ENCODE measurements around the gene CD22. TPM values are rescaled to one million over a fixed set of nuclear protein-coding genes. Genes with fewer than 3 reads are reported as not detected.

Gene CD22
- total RNA-seq, 4 donors from 2014 or later, result 2.7 to 5.6 (median 4.9) TPM

GRCh38 chr19:35337097-35337983 is 8.4 kb downstream of the CD22 start:
- no peaks in the 10 kb centered on the region for H3K9me3 ChIP-seq
- no peaks in the 10 kb centered on the region for H3K36me3 ChIP-seq
- 70 to 86% methylated on average over 13 to 15 of the region's 25 CpGs for WGBS, 2 donors (ENCODE audit: low coverage in 1 of 2)
- no peak overlapping the region for H3K4me3 ChIP-seq
- H3K27me3 ChIP-seq, result peaks cover 54% of the 10 kb centered on the region
- no peak overlapping the region for H3K27ac ChIP-seq
- TF ChIP-seq EP300 (IDR thresholded peaks at IDR 0.05), result no peak
- no peak for TF ChIP-seq POLR2AphosphoS5 (IDR thresholded peaks at IDR 0.05)
- no peak for TF ChIP-seq CTCF (IDR thresholded peaks at IDR 0.05)
- no peak for TF ChIP-seq POLR2A (IDR thresholded peaks at IDR 0.05)
- no peak for ATAC-seq
- H3K4me1 ChIP-seq, result no peaks in the 10 kb centered on the region

- Histone ChIP-seq H3K9me3 (no peaks in the 10 kb centered on the region), H3K27ac (no peak overlapping the region), H3K4me3 (no peak overlapping the region), H3K4me1 (no peaks in the 10 kb centered on the region), H3K36me3 (no peaks in the 10 kb centered on the region), H3K27me3 (peaks cover 48% of the 10 kb centered on the region)
- ATAC-seq, result no peak
- 69 to 71% methylated on average over 4 to 12 of the region's 13 CpGs for WGBS, 2 donors (ENCODE audit: low coverage in 1 of 2)
- TF ChIP-seq EP300 (IDR thresholded peaks at IDR 0.05) (no peak), POLR2AphosphoS5 (IDR thresholded peaks at IDR 0.05) (no peak), CTCF (IDR thresholded peaks at IDR 0.05) (no peak), POLR2A (IDR thresholded peaks at IDR 0.05) (no peak)
Measured at GRCh38 chr19:35337984-35338296, 9.0 kb downstream of the CD22 start.

GRCh38 chr19:35340431-35340830 is 11.4 kb downstream of the CD22 start:
- Histone ChIP-seq H3K4me3 (no peak overlapping the region), H3K27ac (no peak overlapping the region), H3K27me3 (peaks cover 41% of the 10 kb centered on the region), H3K36me3 (no peaks in the 10 kb centered on the region), H3K9me3 (no peaks in the 10 kb centered on the region), H3K4me1 (no peaks in the 10 kb centered on the region)
- no peak for ATAC-seq
- TF ChIP-seq CTCF (IDR thresholded peaks at IDR 0.05), result no peak
- TF ChIP-seq POLR2AphosphoS5 (IDR thresholded peaks at IDR 0.05), result no peak
- no peak for TF ChIP-seq POLR2A (IDR thresholded peaks at IDR 0.05)
- TF ChIP-seq EP300 (IDR thresholded peaks at IDR 0.05), result no peak
- WGBS, 2 donors (ENCODE audit: low coverage in 1 of 2), result 93% methylated on average over 3 of the region's 11 CpGs; no CpG with 5 or more reads in 1 of the 2 donors

GRCh38 chr19:35341006-35341405 is 12.0 kb downstream of the CD22 start:
- Histone ChIP-seq H3K9me3 (no peaks in the 10 kb centered on the region), H3K4me3 (no peak overlapping the region), H3K27ac (no peak overlapping the region), H3K4me1 (no peaks in the 10 kb centered on the region), H3K36me3 (no peaks in the 10 kb centered on the region), H3K27me3 (peaks cover 41% of the 10 kb centered on the region)
- 80 to 83% methylated on average over 1 to 4 of the region's 16 CpGs for WGBS, 2 donors (ENCODE audit: low coverage in 1 of 2)
- ATAC-seq, result no peak
- TF ChIP-seq EP300 (IDR thresholded peaks at IDR 0.05) (no peak), POLR2A (IDR thresholded peaks at IDR 0.05) (no peak), POLR2AphosphoS5 (IDR thresholded peaks at IDR 0.05) (no peak), CTCF (IDR thresholded peaks at IDR 0.05) (no peak)

Data from gastroesophageal sphincter (tissue), 4 donors.